Neuronal stem cell (in vitro differentiated cells): ENCODE data around the gene EML2.

Experiments used
- DNase-seq: peaks from one replicate; pipeline ENCODE4 v3.0.0-alpha.2; 2013; ENCODE audit warnings: low spot score
- H2AFZ ChIP-seq: one replicate; pipeline ENCODE4 v1.6.1; 2013; ENCODE audit warnings: mild to moderate bottlenecking, low read length, inconsistent platforms
- H2AK5ac ChIP-seq: 2 replicates; pipeline ENCODE4 v1.6.1; 2013; ENCODE audit warnings: low read depth, mild to moderate bottlenecking, inconsistent platforms, low read length, moderate library complexity, mixed read lengths
- H2BK120ac ChIP-seq: 2 replicates; pipeline ENCODE4 v1.6.1; 2013; ENCODE audit warnings: low read depth, mild to moderate bottlenecking, inconsistent platforms, low read length, moderate library complexity, mixed read lengths
- H2BK12ac ChIP-seq: one replicate; pipeline ENCODE4 v1.6.1; 2013; ENCODE audit warnings: low read length, inconsistent platforms
- H2BK15ac ChIP-seq: 2 replicates; pipeline ENCODE4 v1.6.1; 2013; ENCODE audit warnings: mild to moderate bottlenecking, low read length, inconsistent platforms, mixed read lengths
- H2BK5ac ChIP-seq: one replicate; pipeline ENCODE4 v1.6.1; 2013; ENCODE audit warnings: inconsistent platforms, mild to moderate bottlenecking, low read length, moderate library complexity
- H3K14ac ChIP-seq: one replicate; pipeline ENCODE4 v1.6.1; 2013; ENCODE audit warnings: low read length, inconsistent platforms
- H3K18ac ChIP-seq: 2 replicates; pipeline ENCODE4 v1.6.1; 2013; ENCODE audit warnings: low read length, inconsistent platforms
- H3K23ac ChIP-seq: 2 replicates; pipeline ENCODE4 v1.6.1; 2013; ENCODE audit warnings: low read depth, mild to moderate bottlenecking, mixed read lengths, low read length, inconsistent platforms; ENCODE audit not compliant: poor library complexity
- H3K27ac ChIP-seq: replicated peaks from 3 replicates; pipeline ENCODE4 v1.5.1; 2013; ENCODE audit warnings: low read length, inconsistent platforms
- H3K27me3 ChIP-seq, 3 experiments: 2 replicates each; pipeline ENCODE4 v1.6.1; 2013; ENCODE audit warnings: low read length in 3 of 3, mild to moderate bottlenecking in 2 of 3, inconsistent platforms in 1 of 3, low read depth in 1 of 3, mixed read lengths in 1 of 3, moderate library complexity in 1 of 3; ENCODE audit not compliant: control insufficient read depth in 3 of 3, insufficient read depth in 3 of 3
- H3K36me3 ChIP-seq, 2 donors: replicated peaks in 1 of 2; 2 replicates each; pipeline ENCODE4 v1.6.1; 2013; ENCODE audit warnings: low read length in 2 of 2; ENCODE audit not compliant: control insufficient read depth in 2 of 2, insufficient read depth in 2 of 2
- H3K4ac ChIP-seq: 2 replicates; pipeline ENCODE4 v1.6.1; 2013; ENCODE audit warnings: inconsistent platforms, mild to moderate bottlenecking, low read length, moderate library complexity
- H3K4me1 ChIP-seq, 2 donors: 1 replicate in 1 of 2; 2 replicates in 1 of 2; pipeline ENCODE4 v1.6.1; 2013; ENCODE audit warnings: low read length in 2 of 2, low read depth in 1 of 2; ENCODE audit not compliant: control insufficient read depth in 2 of 2, insufficient read depth in 1 of 2
- H3K4me2 ChIP-seq: one replicate; pipeline ENCODE4 v1.6.1; 2013; ENCODE audit warnings: mild to moderate bottlenecking, low read length, inconsistent platforms; ENCODE audit not compliant: insufficient read depth, poor library complexity, severe bottlenecking
- H3K4me3 ChIP-seq, 2 donors: 2 replicates each; pipeline ENCODE4 v1.5.1; 2013; ENCODE audit warnings: low read length in 2 of 2, mild to moderate bottlenecking in 2 of 2, inconsistent platforms in 1 of 2, moderate library complexity in 1 of 2
- H3K79me1 ChIP-seq: one replicate; pipeline ENCODE4 v1.6.1; 2013; ENCODE audit warnings: low read depth, mild to moderate bottlenecking, inconsistent platforms, low read length, moderate library complexity
- H3K9ac ChIP-seq: one replicate; pipeline ENCODE4 v1.6.1; 2013; ENCODE audit warnings: mild to moderate bottlenecking, low read depth, low read length, inconsistent platforms; ENCODE audit not compliant: poor library complexity
- H3K9me3 ChIP-seq, 2 donors: replicated peaks in 1 of 2; 2 replicates each; pipeline versions ENCODE3 to v1.6.1; 2013; ENCODE audit warnings: low read length in 2 of 2, mild to moderate bottlenecking in 2 of 2, inconsistent platforms in 1 of 2, low read depth in 1 of 2, mixed read lengths in 1 of 2, moderate library complexity in 1 of 2; ENCODE audit not compliant: control insufficient read depth in 2 of 2, insufficient read depth in 1 of 2
- H4K8ac ChIP-seq: one replicate; pipeline ENCODE4 v1.6.1; 2013; ENCODE audit warnings: low read depth, mild to moderate bottlenecking, inconsistent platforms, low read length, moderate library complexity
- H4K91ac ChIP-seq: one replicate; pipeline ENCODE4 v1.6.1; 2013; ENCODE audit warnings: low read length, low read depth, mild to moderate bottlenecking, inconsistent platforms; ENCODE audit not compliant: poor library complexity
- WGBS, 2 donors: extraction: QIAGEN DNeasy Blood & Tissue Kit; methylation state at CpG; one replicate each; pipeline ENCODE4 v1.1.7; 2013; ENCODE audit warnings: missing lambda C conversion rate in 2 of 2, mixed read lengths in 1 of 2; ENCODE audit not compliant: insufficient read length in 2 of 2, insufficient replicate concordance in 1 of 2; ENCODE audit errors: extremely low coverage in 2 of 2; 5-methylcytosine and 5-hydroxymethylcytosine counted together

The EML2 gene

GRCh38 chr19:45659096-45659729, 20.0 kb upstream of the EML2 start:
- Histone ChIP-seq H2BK5ac (no peak overlapping the region), H3K4me2 (no peak overlapping the region), H3K14ac (no peak overlapping the region), H3K4me3 (no peak overlapping the region), H3K27ac (no peak overlapping the region), H3K79me1 (no peaks in the 10 kb centered on the region), H3K36me3 (no peaks in the 10 kb centered on the region), H4K91ac (no peak overlapping the region), H4K8ac (no peak overlapping the region), H3K4ac (peak overlapping the region; percentile 10), H2AK5ac (peak overlapping the region; percentile 58), H3K9ac (no peak overlapping the region), H2AFZ (no peak overlapping the region), H3K9me3 (no peaks in the 10 kb centered on the region), H2BK15ac (no peak overlapping the region), H2BK120ac (no peak overlapping the region), H3K18ac (no peak overlapping the region), H2BK12ac (peak overlapping the region; percentile 82), H3K27me3 (peaks cover 0 to 6% (median 0%) of the 10 kb centered on the region in 3 experiments), H3K23ac (no peak overlapping the region), H3K4me1 (peaks cover 0 to 3% of the 10 kb centered on the region in 2 donors)
- no peak for DNase-seq
- no CpG with 5 or more reads among the region's 6 CpGs for WGBS, 2 donors

- no peak overlapping the region for H3K14ac ChIP-seq
Observed at GRCh38 chr19:45657520-45658167, 18.4 kb upstream of the EML2 start.

GRCh38 chr19:45655073-45655472, 15.9 kb upstream of the EML2 start:
- H3K4me1 ChIP-seq: peaks cover 0 to 3% of the 10 kb centered on the region in 2 donors
- H3K18ac ChIP-seq: no peak overlapping the region
- H2BK12ac ChIP-seq: no peak overlapping the region

More at GRCh38 chr19:45657520-45658167, 18.4 kb upstream of the EML2 start:
- Histone ChIP-seq H3K9me3 (peaks cover 0 to 3% of the 10 kb centered on the region in 2 donors), H3K79me1 (no peaks in the 10 kb centered on the region), H3K36me3 (no peaks in the 10 kb centered on the region), H3K27me3 (peaks cover 0 to 6% (median 0%) of the 10 kb centered on the region in 3 experiments), H3K23ac (no peak overlapping the region), H4K91ac (no peak overlapping the region), H3K4me1 (peaks cover 0 to 3% of the 10 kb centered on the region in 2 donors), H2BK120ac (no peak overlapping the region), H3K4ac (no peak overlapping the region), H2AK5ac (no peak overlapping the region), H3K4me3 (no peak overlapping the region), H2AFZ (peak overlapping the region; percentile 84), H2BK12ac (no peak overlapping the region), H3K9ac (peak overlapping the region; percentile 37), H3K18ac (peak overlapping the region; percentile 31), H3K27ac (no peak overlapping the region), H4K8ac (no peak overlapping the region), H2BK5ac (no peak overlapping the region), H2BK15ac (no peak overlapping the region), H3K4me2 (no peak overlapping the region)
- no peak for DNase-seq
- WGBS, 2 donors: no CpG with 5 or more reads among the region's 14 CpGs

GRCh38 chr19:45653634-45654033, 14.4 kb upstream of the EML2 start:
- no CpG with 5 or more reads among the region's 5 CpGs for WGBS, 2 donors
- H3K14ac ChIP-seq: no peak overlapping the region
- peak overlapping the region in 1 of 2 donors; percentile 11 for H3K4me3 ChIP-seq
- no peaks in the 10 kb centered on the region for H3K79me1 ChIP-seq
- no peak overlapping the region for H2BK120ac ChIP-seq
- H3K23ac ChIP-seq: no peak overlapping the region
- no peak overlapping the region for H4K91ac ChIP-seq
- no peak overlapping the region for H3K9ac ChIP-seq
- no peak overlapping the region for H4K8ac ChIP-seq
- H2BK15ac ChIP-seq: peak overlapping the region; percentile 19
- H2AK5ac ChIP-seq: peak overlapping the region; percentile 73
- no peak overlapping the region for H3K4ac ChIP-seq
- H3K4me2 ChIP-seq: no peak overlapping the region
- no peak overlapping the region for H2BK12ac ChIP-seq
- no peak for DNase-seq
- peaks cover 0 to 3% of the 10 kb centered on the region in 2 donors for H3K4me1 ChIP-seq
- no peaks in the 10 kb centered on the region for H3K36me3 ChIP-seq
- H3K27ac ChIP-seq: no peak overlapping the region
- H3K18ac ChIP-seq: no peak overlapping the region
- peak overlapping the region; percentile 89 for H2BK5ac ChIP-seq
- no peaks in the 10 kb centered on the region for H3K27me3 ChIP-seq
- H3K9me3 ChIP-seq: peaks cover 0 to 3% of the 10 kb centered on the region in 2 donors
- peak overlapping the region; percentile 15 for H2AFZ ChIP-seq

More at GRCh38 chr19:45655073-45655472, 15.9 kb upstream of the EML2 start:
- Histone ChIP-seq H2AFZ (no peak overlapping the region), H3K9me3 (peaks cover 0 to 3% of the 10 kb centered on the region in 2 donors), H2AK5ac (no peak overlapping the region), H2BK120ac (no peak overlapping the region), H3K4me2 (no peak overlapping the region), H3K79me1 (no peaks in the 10 kb centered on the region), H3K9ac (no peak overlapping the region), H3K4ac (no peak overlapping the region), H3K27ac (no peak overlapping the region), H3K23ac (no peak overlapping the region), H4K8ac (no peak overlapping the region), H3K14ac (no peak overlapping the region), H2BK15ac (no peak overlapping the region), H3K4me3 (no peak overlapping the region), H2BK5ac (no peak overlapping the region), H4K91ac (no peak overlapping the region), H3K27me3 (no peaks in the 10 kb centered on the region), H3K36me3 (no peaks in the 10 kb centered on the region)
- WGBS, 2 donors: no CpG with 5 or more reads among the region's 3 CpGs
- DNase-seq: no peak
